ENCODE measurements around the gene PARVG. TPM values are rescaled to one million over a fixed set of nuclear protein-coding genes. Genes with fewer than 3 reads are reported as not detected.

PARVG gene
- total RNA-seq, 3 donors from 2014 or later, result 10.2 to 39.2 (median 26.2) TPM

DNA sequence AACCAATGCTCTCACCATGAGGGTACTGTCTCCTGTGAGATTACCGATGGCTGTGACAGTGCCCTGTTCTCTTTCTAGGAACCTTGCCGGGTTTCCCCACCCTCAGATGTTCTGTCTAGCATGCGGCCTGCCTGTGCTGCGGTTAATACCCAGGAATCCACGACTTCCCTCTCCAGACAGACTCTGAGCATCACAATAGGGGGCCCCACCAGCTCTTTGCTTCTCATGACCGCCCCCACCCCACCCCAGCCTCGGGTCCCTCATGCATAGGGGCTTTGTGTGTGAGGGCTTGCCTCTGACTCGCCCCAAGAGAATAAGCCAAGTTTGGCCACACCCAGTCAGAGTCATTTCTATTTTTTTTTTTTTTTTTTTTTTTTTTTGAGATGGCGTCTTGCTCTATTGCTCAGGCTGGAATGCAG, 10.3 kb downstream of the PARVG start:
- no peak for DNase-seq (ENCODE audit: low spot score in 2 of 2)
- intact Hi-C loops (cut with DNase I; ENCODE audit: low total_unique reads), result loop anchor here (10.0 kb wide), 1 partner anchor 1194 kb away; no protein-coding TSS in a partner anchor
- H3K27me3 ChIP-seq, result peaks cover 0 to 25% of the 10 kb centered on the region in 2 donors

DNA sequence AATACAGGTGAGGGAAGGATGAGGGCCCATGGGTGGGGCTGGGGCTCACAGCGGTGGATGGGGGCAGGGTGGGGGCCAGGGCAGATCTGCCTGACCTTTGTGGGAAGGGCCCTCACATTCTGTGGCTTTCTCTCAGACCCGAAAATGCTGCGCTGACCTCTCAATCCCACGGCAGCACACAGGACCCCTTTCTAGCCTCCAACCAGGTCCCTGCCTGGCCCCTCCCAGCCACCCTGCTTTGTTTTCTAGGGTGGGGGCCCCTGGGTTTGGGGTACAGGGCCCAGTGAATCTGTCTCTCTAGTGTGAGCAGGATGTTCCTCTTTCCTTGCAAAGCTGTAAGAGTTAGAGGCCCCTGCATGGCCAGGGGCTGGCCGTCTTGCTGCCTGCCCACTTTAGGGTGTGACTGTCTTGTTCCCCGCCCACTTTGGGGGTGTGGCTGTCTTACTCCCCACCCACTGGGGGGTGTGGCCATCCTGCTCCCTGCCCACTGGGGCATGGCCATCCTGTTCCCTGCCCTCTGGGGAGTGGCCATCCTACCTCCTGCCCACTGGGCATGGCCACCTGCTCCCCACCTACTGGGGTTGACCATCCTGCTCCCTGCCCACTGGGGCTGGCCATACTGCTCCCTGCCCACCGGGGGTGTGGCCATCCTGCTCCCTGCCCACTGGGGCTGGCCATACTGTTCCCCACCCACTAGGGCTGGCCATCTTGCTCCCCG, 11.5 kb downstream of the PARVG start:
- Histone ChIP-seq H3K4me1 (no peaks in the 10 kb centered on the region), H3K4me3 (no peak overlapping the region), H3K27me3 (peaks cover 0 to 34% of the 10 kb centered on the region in 2 donors), H3K9me3 (peaks cover 0 to 3% of the 10 kb centered on the region in 2 donors), H3K27ac (no peak overlapping the region), H3K36me3 (no peaks in the 10 kb centered on the region)
- no peak for DNase-seq (ENCODE audit: low spot score in 2 of 2)
- intact Hi-C loops (cut with DNase I; ENCODE audit: low total_unique reads), result loop anchor here (10.0 kb wide), 1 partner anchor 1193 kb away; no protein-coding TSS in a partner anchor
- TF ChIP-seq POLR2A (IDR thresholded peaks at IDR 0.05) (no peak), POLR2AphosphoS5 (IDR thresholded peaks at IDR 0.05) (no peak), CTCF (IDR thresholded peaks at IDR 0.05) (no peak)

More for the DNA sequence above, 10.3 kb downstream of the PARVG start:
- Histone ChIP-seq H3K4me3 (no peak overlapping the region), H3K36me3 (no peaks in the 10 kb centered on the region), H3K4me1 (no peaks in the 10 kb centered on the region), H3K27ac (no peak overlapping the region), H3K9me3 (peaks cover 0 to 3% of the 10 kb centered on the region in 2 donors)
- TF ChIP-seq CTCF (IDR thresholded peaks at IDR 0.05) (no peak), POLR2A (IDR thresholded peaks at IDR 0.05) (no peak), POLR2AphosphoS5 (IDR thresholded peaks at IDR 0.05) (no peak)

GRCh38 chr22:44192816-44193534, 12.2 kb downstream of the PARVG start:
- intact Hi-C loops (cut with DNase I; ENCODE audit: low total_unique reads), result loop anchor here (10.0 kb wide), 1 partner anchor 1192 kb away; no protein-coding TSS in a partner anchor
- no peak for DNase-seq (ENCODE audit: low spot score in 2 of 2)
- Histone ChIP-seq H3K4me1 (no peaks in the 10 kb centered on the region), H3K36me3 (no peaks in the 10 kb centered on the region), H3K27me3 (peaks cover 0 to 36% of the 10 kb centered on the region in 2 donors), H3K27ac (no peak overlapping the region), H3K4me3 (no peak overlapping the region), H3K9me3 (peaks cover 0 to 3% of the 10 kb centered on the region in 2 donors)
- no peak for TF ChIP-seq POLR2A (IDR thresholded peaks at IDR 0.05)
- TF ChIP-seq POLR2AphosphoS5 (IDR thresholded peaks at IDR 0.05), result no peak
- no peak for TF ChIP-seq CTCF (IDR thresholded peaks at IDR 0.05)

DNA sequence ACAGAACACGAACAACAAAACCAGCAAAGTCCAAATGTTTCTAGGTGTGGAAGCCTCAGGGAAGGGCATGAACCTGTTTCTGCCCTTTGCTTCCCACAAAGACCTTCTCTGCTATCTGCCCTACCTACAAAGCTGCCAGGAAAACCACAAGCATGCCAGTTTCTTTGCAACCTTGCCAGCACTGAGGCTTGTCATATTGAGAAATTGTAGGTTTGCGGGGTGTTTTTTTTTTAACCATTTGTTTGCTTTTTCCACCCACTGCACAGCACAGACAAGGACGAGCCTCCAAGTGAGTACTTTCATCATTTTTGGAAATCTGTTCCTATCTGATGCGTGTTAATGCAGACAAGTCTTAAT, 12.8 kb downstream of the PARVG start:
- intact Hi-C loops (cut with DNase I; ENCODE audit: low total_unique reads), result loop anchor here (10.0 kb wide), 1 partner anchor 1191 kb away; no protein-coding TSS in a partner anchor
- peaks cover 0 to 3% of the 10 kb centered on the region in 2 donors for H3K9me3 ChIP-seq
- H3K27ac ChIP-seq, result no peak overlapping the region
- no peak for DNase-seq (ENCODE audit: low spot score in 2 of 2)
- H3K27me3 ChIP-seq, result peaks cover 0 to 36% of the 10 kb centered on the region in 2 donors
- H3K36me3 ChIP-seq, result no peaks in the 10 kb centered on the region
- H3K4me3 ChIP-seq, result no peak overlapping the region
- no peaks in the 10 kb centered on the region for H3K4me1 ChIP-seq
- TF ChIP-seq POLR2A (IDR thresholded peaks at IDR 0.05) (no peak), POLR2AphosphoS5 (IDR thresholded peaks at IDR 0.05) (no peak), CTCF (IDR thresholded peaks at IDR 0.05) (no peak)

DNA sequence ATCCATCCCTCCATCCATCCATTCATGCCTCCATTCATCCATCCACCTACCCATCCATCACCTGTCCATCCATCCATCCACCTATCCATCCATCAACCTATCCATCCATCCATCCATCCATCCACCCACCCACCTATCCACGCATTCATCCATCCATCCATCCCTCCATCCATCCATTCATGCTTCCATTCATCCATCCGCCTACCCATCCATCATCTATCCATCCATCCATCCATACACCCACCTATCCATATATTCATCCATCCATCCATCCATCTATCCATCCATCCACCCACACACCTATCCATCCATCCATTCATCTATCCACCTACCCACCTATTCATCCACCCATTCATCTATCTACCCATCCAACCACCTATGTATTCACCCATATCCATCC, 13.8 kb downstream of the PARVG start:
- Histone ChIP-seq H3K9me3 (peaks cover 0 to 3% of the 10 kb centered on the region in 2 donors), H3K27ac (no peak overlapping the region), H3K4me1 (no peaks in the 10 kb centered on the region), H3K4me3 (no peak overlapping the region), H3K36me3 (no peaks in the 10 kb centered on the region), H3K27me3 (peaks cover 0 to 39% of the 10 kb centered on the region in 2 donors)
- intact Hi-C loops (cut with DNase I; ENCODE audit: low total_unique reads), result loop anchor here (10.0 kb wide), 1 partner anchor 1190 kb away; no protein-coding TSS in a partner anchor
- TF ChIP-seq POLR2A (IDR thresholded peaks at IDR 0.05), result no peak
- TF ChIP-seq CTCF (IDR thresholded peaks at IDR 0.05), result no peak
- TF ChIP-seq POLR2AphosphoS5 (IDR thresholded peaks at IDR 0.05), result no peak
- no peak for DNase-seq (ENCODE audit: low spot score in 2 of 2)

Data from breast epithelium (tissue), 4 donors.